ENCODE measurements around the gene PATJ. TPM values are rescaled to one million over a fixed set of nuclear protein-coding genes. Genes with fewer than 3 reads are reported as not detected.

PATJ gene
- polyA plus RNA-seq, 1 donor (not counting 4 experiments of a cell fraction or from before 2014, with no cell fraction given) = 28.1 TPM

GRCh38 chr1:62224182-62224581 is 481.9 kb downstream of the PATJ start:
- no peaks in the 10 kb centered on the region for H4K20me1 ChIP-seq (ENCODE audit: control insufficient read depth, extremely low read depth, insufficient read depth, low read length)
- no peaks in the 10 kb centered on the region for H3K9me1 ChIP-seq (ENCODE audit: control insufficient read depth, extremely low read depth, insufficient read depth, low read length)
- no peak overlapping the region for H3K4me2 ChIP-seq (ENCODE audit: control insufficient read depth, extremely low read depth, insufficient read depth, low read depth, low read length)
- H3K27me3 ChIP-seq (ENCODE audit: control insufficient read depth, extremely low read depth, insufficient read depth, low read length) = no peaks in the 10 kb centered on the region
- no peak overlapping the region for H3K9ac ChIP-seq (ENCODE audit: control insufficient read depth, extremely low read depth, insufficient read depth, low read length)
- peaks cover under 1% of the 10 kb centered on the region for H3K4me1 ChIP-seq (ENCODE audit: control insufficient read depth, extremely low read depth, insufficient read depth, low read length)
- DNase-seq (ENCODE audit: low read depth, low spot score) = no peak
- H3K9me3 ChIP-seq (ENCODE audit: control insufficient read depth, low read depth, low read length) = no peaks in the 10 kb centered on the region
- TF ChIP-seq EZH2 (IDR thresholded peaks at IDR 0.05; ENCODE audit: low read length) = no peak
- TF ChIP-seq, protein P1, sequence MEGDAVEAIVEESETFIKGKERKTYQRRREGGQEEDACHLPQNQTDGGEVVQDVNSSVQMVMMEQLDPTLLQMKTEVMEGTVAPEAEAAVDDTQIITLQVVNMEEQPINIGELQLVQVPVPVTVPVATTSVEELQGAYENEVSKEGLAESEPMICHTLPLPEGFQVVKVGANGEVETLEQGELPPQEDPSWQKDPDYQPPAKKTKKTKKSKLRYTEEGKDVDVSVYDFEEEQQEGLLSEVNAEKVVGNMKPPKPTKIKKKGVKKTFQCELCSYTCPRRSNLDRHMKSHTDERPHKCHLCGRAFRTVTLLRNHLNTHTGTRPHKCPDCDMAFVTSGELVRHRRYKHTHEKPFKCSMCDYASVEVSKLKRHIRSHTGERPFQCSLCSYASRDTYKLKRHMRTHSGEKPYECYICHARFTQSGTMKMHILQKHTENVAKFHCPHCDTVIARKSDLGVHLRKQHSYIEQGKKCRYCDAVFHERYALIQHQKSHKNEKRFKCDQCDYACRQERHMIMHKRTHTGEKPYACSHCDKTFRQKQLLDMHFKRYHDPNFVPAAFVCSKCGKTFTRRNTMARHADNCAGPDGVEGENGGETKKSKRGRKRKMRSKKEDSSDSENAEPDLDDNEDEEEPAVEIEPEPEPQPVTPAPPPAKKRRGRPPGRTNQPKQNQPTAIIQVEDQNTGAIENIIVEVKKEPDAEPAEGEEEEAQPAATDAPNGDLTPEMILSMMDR (optimal IDR thresholded peaks at IDR 0.05 in 1 of 3, IDR thresholded peaks at IDR 0.05 in 1 of 3, conservative IDR thresholded peaks at IDR 0.05 in 1 of 3; ENCODE audit: extremely low read depth in 1 of 3, insufficient read depth in 2 of 3, low read length in 3 of 3) = no peak
- FAIRE-seq = no peak
- H3K36me3 ChIP-seq (ENCODE audit: control insufficient read depth in 2 of 2, extremely low read depth in 1 of 2, insufficient read depth in 2 of 2, low read length in 2 of 2) = no peaks in the 10 kb centered on the region
- dilution Hi-C loops (cut with MboI; ENCODE audit: extremely low pct_ligation_motif_present, low sequenced_read_pairs) = no loop called here
- H3K79me2 ChIP-seq (ENCODE audit: control insufficient read depth, insufficient read depth, low read length) = no peaks in the 10 kb centered on the region
- no peak overlapping the region for H3K4me3 ChIP-seq (ENCODE audit: control insufficient read depth in 2 of 3, extremely low read depth in 1 of 3, insufficient read depth in 2 of 3, low read depth in 1 of 3, low read length in 3 of 3)
- no peak overlapping the region for H2AFZ ChIP-seq (ENCODE audit: control insufficient read depth, low read length)
- no peak overlapping the region for H3K27ac ChIP-seq (ENCODE audit: control insufficient read depth, insufficient read depth, low read length)

DNA sequence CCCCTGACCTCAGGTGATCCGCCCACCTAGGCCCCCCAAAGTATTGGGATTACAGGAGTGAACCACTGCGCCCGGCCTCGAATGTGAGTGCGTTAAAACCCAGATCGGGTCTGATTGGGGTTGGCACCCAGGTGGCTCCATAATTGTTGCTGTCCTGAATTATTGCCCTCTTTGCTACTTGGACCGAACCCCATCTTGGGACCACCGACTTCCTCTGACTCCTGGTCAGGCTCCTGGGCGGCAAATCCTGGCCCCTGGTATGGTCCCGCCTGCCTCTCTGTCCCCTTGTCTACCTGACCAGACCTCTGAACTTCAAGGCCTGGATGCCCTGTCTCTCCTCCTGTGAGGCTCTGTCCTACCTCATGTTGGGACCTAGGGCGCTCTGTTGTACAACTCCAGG is 485.2 kb downstream of the PATJ start:
- DNase-seq (ENCODE audit: low read depth, low spot score) = no peak
- Histone ChIP-seq H3K27me3 (ENCODE audit: control insufficient read depth, extremely low read depth, insufficient read depth, low read length) (no peaks in the 10 kb centered on the region), H3K9me1 (ENCODE audit: control insufficient read depth, extremely low read depth, insufficient read depth, low read length) (no peaks in the 10 kb centered on the region), H2AFZ (ENCODE audit: control insufficient read depth, low read length) (no peak overlapping the region), H3K27ac (ENCODE audit: control insufficient read depth, insufficient read depth, low read length) (no peak overlapping the region), H3K9me3 (ENCODE audit: control insufficient read depth, low read depth, low read length) (no peaks in the 10 kb centered on the region), H3K4me1 (ENCODE audit: control insufficient read depth, extremely low read depth, insufficient read depth, low read length) (peaks cover 26% of the 10 kb centered on the region), H4K20me1 (ENCODE audit: control insufficient read depth, extremely low read depth, insufficient read depth, low read length) (no peaks in the 10 kb centered on the region), H3K36me3 (ENCODE audit: control insufficient read depth in 2 of 2, extremely low read depth in 1 of 2, insufficient read depth in 2 of 2, low read length in 2 of 2) (no peaks in the 10 kb centered on the region), H3K4me2 (ENCODE audit: control insufficient read depth, extremely low read depth, insufficient read depth, low read depth, low read length) (no peak overlapping the region), H3K4me3 (ENCODE audit: control insufficient read depth in 2 of 3, extremely low read depth in 1 of 3, insufficient read depth in 2 of 3, low read depth in 1 of 3, low read length in 3 of 3) (no peak overlapping the region), H3K9ac (ENCODE audit: control insufficient read depth, extremely low read depth, insufficient read depth, low read length) (no peak overlapping the region), H3K79me2 (ENCODE audit: control insufficient read depth, insufficient read depth, low read length) (no peaks in the 10 kb centered on the region)
- FAIRE-seq = no peak
- dilution Hi-C loops (cut with MboI; ENCODE audit: extremely low pct_ligation_motif_present, low sequenced_read_pairs) = no loop called here
- no peak for TF ChIP-seq EZH2 (IDR thresholded peaks at IDR 0.05; ENCODE audit: low read length)
- TF ChIP-seq, protein P1 (optimal IDR thresholded peaks at IDR 0.05 in 1 of 3, IDR thresholded peaks at IDR 0.05 in 1 of 3, conservative IDR thresholded peaks at IDR 0.05 in 1 of 3; ENCODE audit: extremely low read depth in 1 of 3, insufficient read depth in 2 of 3, low read length in 3 of 3) = no peak

Small RNA genes lying within 50 kb of the gene (small RNA-seq; reads per million reads assigned to genes)
- gene LAMTOR5P1 (ENCODE audit: insufficient read length in 3 of 3, low read depth in 3 of 3, low replicate concordance in 1 of 3) (0 reads per million in 3 experiments), gene MIR3116-1 (ENCODE audit: insufficient read length in 3 of 3, low read depth in 3 of 3, low replicate concordance in 1 of 3) (0 reads per million in 3 experiments), gene RN7SL180P (ENCODE audit: insufficient read length in 3 of 3, low read depth in 3 of 3, low replicate concordance in 1 of 3) (0 reads per million in 3 experiments), gene RNU6-1177P (ENCODE audit: insufficient read length in 3 of 3, low read depth in 3 of 3, low replicate concordance in 1 of 3) (0 reads per million in 3 experiments), gene RNU6-414P (ENCODE audit: insufficient read length in 3 of 3, low read depth in 3 of 3, low replicate concordance in 1 of 3) (0 reads per million in 3 experiments)

Other genes starting within 250 kb of the PATJ start
- gene TM2D1, start 17.3 kb upstream of the PATJ start, polyA plus RNA-seq = 51.1 to 70.2 TPM (median 51.5 TPM) in 3 replicates

All from keratinocyte (primary cell).